ENCODE data around the gene NCF2. TPM values are rescaled to one million over a fixed set of nuclear protein-coding genes. Genes with fewer than 3 reads are reported as not detected.
A peak's percentile ranks its signal among the peaks of the same experiment; 100 is the strongest.

The NCF2 gene
- total RNA-seq, 1 donor from 2014 or later: not detected

- DNase-seq (ENCODE audit: low read depth): no peak
Measured at GRCh38 chr1:183586455-183586854, 3.8 kb downstream of the NCF2 start.

GRCh38 chr1:183585038-183585437 lies 5.2 kb downstream of the NCF2 start:
- no peak for DNase-seq (ENCODE audit: low read depth)

- DNase-seq (ENCODE audit: low read depth): no peak
Measured at GRCh38 chr1:183584147-183584546, 6.1 kb downstream of the NCF2 start.

- no peak for DNase-seq (ENCODE audit: low read depth)
Measured at GRCh38 chr1:183583466-183583865, 6.8 kb downstream of the NCF2 start.

- no peak for DNase-seq (ENCODE audit: low read depth)
Measured at GRCh38 chr1:183582021-183582713, 8.1 kb downstream of the NCF2 start.

GRCh38 chr1:183580281-183580682 lies 10.0 kb downstream of the NCF2 start:
- DNase-seq (ENCODE audit: low read depth): no peak

- no peak for DNase-seq (ENCODE audit: low read depth)
Measured at GRCh38 chr1:183578856-183579255, 11.4 kb downstream of the NCF2 start.

- no peak for DNase-seq (ENCODE audit: low read depth)
Measured at GRCh38 chr1:183577897-183578465, 12.3 kb downstream of the NCF2 start.

GRCh38 chr1:183576537-183576936 lies 13.7 kb downstream of the NCF2 start:
- no peak for DNase-seq (ENCODE audit: low read depth)

GRCh38 chr1:183575606-183576005 lies 14.7 kb downstream of the NCF2 start:
- peak; percentile 63 for DNase-seq (ENCODE audit: low read depth)

- DNase-seq (ENCODE audit: low read depth): no peak
Measured at GRCh38 chr1:183572721-183573120, 17.5 kb downstream of the NCF2 start.

- DNase-seq (ENCODE audit: low read depth): peak; percentile 63
Measured at GRCh38 chr1:183571678-183572268, 18.5 kb downstream of the NCF2 start.

- DNase-seq (ENCODE audit: low read depth): no peak
Measured at GRCh38 chr1:183570451-183570850, 19.8 kb downstream of the NCF2 start.

GRCh38 chr1:183569801-183570200 lies 20.5 kb downstream of the NCF2 start:
- no peak for DNase-seq (ENCODE audit: low read depth)

- DNase-seq (ENCODE audit: low read depth): peak; percentile 25
Measured at GRCh38 chr1:183569141-183569540, 21.1 kb downstream of the NCF2 start.

- no peak for DNase-seq (ENCODE audit: low read depth)
Measured at GRCh38 chr1:183568176-183569021, 21.9 kb downstream of the NCF2 start.

GRCh38 chr1:183567584-183567983 lies 22.7 kb downstream of the NCF2 start:
- peak; percentile 75 for DNase-seq (ENCODE audit: low read depth)

GRCh38 chr1:183566026-183566425 lies 24.2 kb downstream of the NCF2 start:
- no peak for DNase-seq (ENCODE audit: low read depth)

GRCh38 chr1:183565261-183565660 lies 25.0 kb downstream of the NCF2 start:
- DNase-seq (ENCODE audit: low read depth): no peak

- DNase-seq (ENCODE audit: low read depth): no peak
Measured at GRCh38 chr1:183562701-183563100, 27.6 kb downstream of the NCF2 start.

GRCh38 chr1:183559061-183559460 lies 31.2 kb downstream of the NCF2 start:
- no peak for DNase-seq (ENCODE audit: low read depth)

- DNase-seq (ENCODE audit: low read depth): no peak
Measured at GRCh38 chr1:183554577-183554976, 35.7 kb downstream of the NCF2 start.
